Stimulated activated CD4-positive, alpha-beta T cell treated with anti-CD3 and anti-CD28 coated beads, Interleukin-4, amount 100 ng/mL, for 4 hours (primary cell): ENCODE measurements around the gene HBB.

Experiments used
- DNase-seq, 2 experiments: peaks; one replicate each; pipeline ENCODE4 v3.0.0-alpha.2; 2020

HBB gene

GRCh38 chr11:5224538-5225479, 2.1 kb downstream of the HBB start:
- DNase-seq = no peak

- DNase-seq = no peak
These were observed 3.2 kb downstream of the HBB start for GRCh38 chr11:5223686-5224085.

- DNase-seq = no peak
These were observed 3.7 kb downstream of the HBB start for GRCh38 chr11:5223146-5223545.

- DNase-seq = no peak
These were observed 16.4 kb downstream of the HBB start for GRCh38 chr11:5210376-5210885.

GRCh38 chr11:5204787-5205186, 22.1 kb downstream of the HBB start:
- DNase-seq = no peak

- DNase-seq = no peak
These were observed 23.5 kb downstream of the HBB start for GRCh38 chr11:5203366-5203765.

- DNase-seq = no peak
These were observed 26.3 kb downstream of the HBB start, which contains the start of gene OR51V1 for GRCh38 chr11:5200582-5200981. Gene OR51V1, minus strand, starts transcription at chr11:5200682. Its CDS starts 0 bp downstream, at chr11:5200682.

- DNase-seq = no peak
These were observed 28.6 kb downstream of the HBB start for GRCh38 chr11:5198285-5198684.

GRCh38 chr11:5197536-5197935, 29.3 kb downstream of the HBB start:
- DNase-seq = no peak

- DNase-seq = no peak
These were observed 30.1 kb downstream of the HBB start for GRCh38 chr11:5196731-5197130.

- no peak for DNase-seq
These were observed 30.8 kb downstream of the HBB start for GRCh38 chr11:5196067-5196466.

GRCh38 chr11:5192738-5193137, 34.1 kb downstream of the HBB start:
- DNase-seq = no peak

GRCh38 chr11:5188201-5188600, 38.7 kb downstream of the HBB start:
- DNase-seq = no peak

GRCh38 chr11:5178046-5178837, 48.6 kb downstream of the HBB start:
- DNase-seq = no peak
